K562 (cell line): ENCODE data around the gene THUMPD1. TPM values are rescaled to one million over a fixed set of nuclear protein-coding genes. Genes with fewer than 3 reads are reported as not detected.

Experiments used
- CBFA2T3 ChIP-seq: fragments of 450-650 bp; IDR thresholded peaks from 2 replicates; pipeline ENCODE4 v1.6.1; 2017
- CHCHD3 ChIP-seq: fragments of 250-450 bp; sonication (Bioruptor Pico); IDR thresholded peaks from 2 replicates; pipeline ENCODE4 v2.1.2; 2022; ENCODE audit warnings: mild to moderate bottlenecking
- CSDE1 ChIP-seq, 2 experiments: fragments of 450-650 bp; IDR thresholded peaks; 2 replicates each; pipeline ENCODE4 v1.6.1; 2016; ENCODE audit warnings: mild to moderate bottlenecking in 1 of 2
- GABPA ChIP-seq: fragments of 200-800 bp; sonication (Bioruptor generic); conservative IDR thresholded peaks from 2 replicates; pipeline ENCODE4 v1.6.1; 2016; ENCODE audit warnings: low read depth, missing genetic modification characterization, missing compliant biosample characterization
- KLF16 ChIP-seq: IDR thresholded peaks from 2 replicates; pipeline ENCODE4 v1.6.1; 2016; ENCODE audit warnings: antibody characterized with exemption
- MAFF ChIP-seq: IDR thresholded peaks from 2 replicates; pipeline ENCODE4 v1.6.1; 2012; ENCODE audit warnings: low read length, improper control_type of control experiment
- MCM7 ChIP-seq, 2 experiments: fragments of 450-650 bp; IDR thresholded peaks; 2 replicates each; pipeline ENCODE4 v1.6.1; 2016 to 2018
- MEF2D ChIP-seq: conservative IDR thresholded peaks from 2 replicates; pipeline ENCODE4 v1.6.1; 2016; ENCODE audit warnings: low read depth, missing genetic modification characterization, missing compliant biosample characterization
- PHTF2 ChIP-seq: fragments of 250-450 bp; sonication (Bioruptor Pico); IDR thresholded peaks from 2 replicates; pipeline ENCODE4 v1.5.0; 2021; ENCODE audit warnings: mild to moderate bottlenecking
- POLR2G ChIP-seq: fragments of 200-400 bp; formaldehyde crosslinking; IDR thresholded peaks from 2 replicates; pipeline ENCODE4 v1.6.1; 2017; ENCODE audit warnings: low read depth, mild to moderate bottlenecking, antibody characterized with exemption, low read length, moderate library complexity
- SMARCE1 ChIP-seq: fragments of 450-650 bp; IDR thresholded peaks from 2 replicates; pipeline ENCODE4 v1.7.1; 2016; ENCODE audit warnings: mild to moderate bottlenecking
- TRIM24 ChIP-seq, 2 experiments: fragments of 450-650 bp; IDR thresholded peaks; 2 replicates each; pipeline ENCODE4 v1.6.1; 2016
- YBX1 ChIP-seq: fragments of 450-650 bp; IDR thresholded peaks from 2 replicates; pipeline ENCODE4 v1.7.1; 2016; ENCODE audit warnings: mild to moderate bottlenecking
- ZBTB17 ChIP-seq: fragments of 450-650 bp; formaldehyde crosslinking; IDR thresholded peaks from 2 replicates; pipeline ENCODE4 v1.4.0; 2020; ENCODE audit warnings: mild to moderate bottlenecking
- ZFP30 ChIP-seq: fragments of 250-450 bp; sonication (Bioruptor Pico); IDR thresholded peaks from 2 replicates; pipeline ENCODE4 v1.8.0; 2022; ENCODE audit warnings: moderate library complexity, mild to moderate bottlenecking, inconsistent platforms, borderline replicate concordance
- ZKSCAN1 ChIP-seq: fragments of 150-350 bp; IDR thresholded peaks from 2 replicates; pipeline ENCODE4 v1.6.1; 2016; ENCODE audit warnings: low read depth, low read length
- ZNF197 ChIP-seq: fragments of 200-800 bp; sonication (Bioruptor generic); IDR thresholded peaks from 2 replicates; pipeline ENCODE4 v1.6.1; 2016; ENCODE audit warnings: low read depth, missing genetic modification characterization, missing compliant biosample characterization
- polyA plus RNA-seq, 8 experiments: library from polyadenylated mRNA; depleted of rRNA in 4 of 8; stranded (reverse) in 5 of 8; unstranded in 3 of 8; fragments of >200 nt; fragmentation: Nextera tagmentation in 2 of 8; fragmentation: Illumina TruSeq in 1 of 8; extraction: Ambion mirVana in 2 of 8; extraction: Trizol in 1 of 8; gene quantifications; 2 replicates each; pipeline versions ENCODE4 v1.2.1 to v1.2.3, GENCODE V29; 2011 to 2014; ENCODE audit warnings: inconsistent platforms in 1 of 8, missing spikeins in 1 of 8
- total RNA-seq, 7 experiments: library from RNA; depleted of rRNA in 6 of 7; stranded (reverse); fragments of >200 nt in 6 of 7; fragmentation: Illumina TruSeq in 2 of 7; extraction: Trizol in 2 of 7; gene quantifications; 2 replicates each; pipeline versions ENCODE4 v1.2.1 to v1.2.3, GENCODE V29; 2011 to 2021; ENCODE audit warnings: low replicate concordance in 1 of 7
- TF ChIP-seq, protein P1 (sequence below): fragments of 250-450 bp; sonication (Bioruptor Pico); IDR thresholded peaks from 2 replicates; pipeline ENCODE4 v1.5.0; 2020; ENCODE audit warnings: mild to moderate bottlenecking, borderline replicate concordance
- TF ChIP-seq, protein P2 (sequence below): fragments of 450-650 bp; IDR thresholded peaks from 2 replicates; pipeline ENCODE4 v1.7.1; 2018; ENCODE audit warnings: mild to moderate bottlenecking, low read depth; ENCODE audit not compliant: partially characterized antibody
- TF ChIP-seq, protein P3 (sequence below): IDR thresholded peaks from 2 replicates; pipeline ENCODE4 v1.6.1; 2012; ENCODE audit warnings: low read depth, low read length, improper control_type of control experiment, borderline replicate concordance

Gene THUMPD1
- total and polyA plus RNA-seq, 9 of the 15 experiments (the other 6 are each of a cell fraction or from before 2014, with no cell fraction given) = 37.8 to 101 (median 56.8) TPM

DNA sequence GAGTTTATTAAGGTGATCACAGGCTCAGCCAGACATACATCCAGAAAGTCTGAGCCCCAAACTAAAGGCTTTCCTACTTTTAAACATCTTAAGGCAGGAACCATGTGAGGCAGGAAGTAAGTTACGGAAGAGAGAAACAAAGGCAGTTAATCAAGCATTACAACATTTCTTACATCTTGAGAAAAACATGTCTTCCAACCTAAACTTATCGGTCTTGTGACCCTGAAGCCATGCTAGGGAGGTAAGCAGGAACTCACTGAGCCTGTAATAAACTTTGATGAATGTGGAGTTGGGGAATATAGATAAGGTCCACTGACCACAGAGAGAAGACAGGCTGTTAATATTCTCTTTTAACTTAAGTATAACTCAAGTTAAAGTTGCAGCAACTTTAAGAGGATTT is 18.7 kb upstream of the THUMPD1 start (continued):
- no peak for TF ChIP-seq PHTF2 (CRISPR knock-in tag)
- no peak for TF ChIP-seq CSDE1 (IDR thresholded peaks at IDR 0.05)
- peak; percentile 88; the same call in 1 of the 2 replicates for TF ChIP-seq ZNF197 (CRISPR knock-in tag)
- 0 out of 2 replicates have a peak, but pooled peaks have one; percentile 38 for TF ChIP-seq MEF2D
- peak; percentile 80 for TF ChIP-seq CBFA2T3
- TF ChIP-seq, protein P1, sequence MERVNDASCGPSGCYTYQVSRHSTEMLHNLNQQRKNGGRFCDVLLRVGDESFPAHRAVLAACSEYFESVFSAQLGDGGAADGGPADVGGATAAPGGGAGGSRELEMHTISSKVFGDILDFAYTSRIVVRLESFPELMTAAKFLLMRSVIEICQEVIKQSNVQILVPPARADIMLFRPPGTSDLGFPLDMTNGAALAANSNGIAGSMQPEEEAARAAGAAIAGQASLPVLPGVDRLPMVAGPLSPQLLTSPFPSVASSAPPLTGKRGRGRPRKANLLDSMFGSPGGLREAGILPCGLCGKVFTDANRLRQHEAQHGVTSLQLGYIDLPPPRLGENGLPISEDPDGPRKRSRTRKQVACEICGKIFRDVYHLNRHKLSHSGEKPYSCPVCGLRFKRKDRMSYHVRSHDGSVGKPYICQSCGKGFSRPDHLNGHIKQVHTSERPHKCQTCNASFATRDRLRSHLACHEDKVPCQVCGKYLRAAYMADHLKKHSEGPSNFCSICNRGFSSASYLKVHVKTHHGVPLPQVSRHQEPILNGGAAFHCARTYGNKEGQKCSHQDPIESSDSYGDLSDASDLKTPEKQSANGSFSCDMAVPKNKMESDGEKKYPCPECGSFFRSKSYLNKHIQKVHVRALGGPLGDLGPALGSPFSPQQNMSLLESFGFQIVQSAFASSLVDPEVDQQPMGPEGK (CRISPR knock-in tag) = 0 out of 2 replicates have a peak, but pooled peaks have one; percentile 16
- TF ChIP-seq, protein P2, sequence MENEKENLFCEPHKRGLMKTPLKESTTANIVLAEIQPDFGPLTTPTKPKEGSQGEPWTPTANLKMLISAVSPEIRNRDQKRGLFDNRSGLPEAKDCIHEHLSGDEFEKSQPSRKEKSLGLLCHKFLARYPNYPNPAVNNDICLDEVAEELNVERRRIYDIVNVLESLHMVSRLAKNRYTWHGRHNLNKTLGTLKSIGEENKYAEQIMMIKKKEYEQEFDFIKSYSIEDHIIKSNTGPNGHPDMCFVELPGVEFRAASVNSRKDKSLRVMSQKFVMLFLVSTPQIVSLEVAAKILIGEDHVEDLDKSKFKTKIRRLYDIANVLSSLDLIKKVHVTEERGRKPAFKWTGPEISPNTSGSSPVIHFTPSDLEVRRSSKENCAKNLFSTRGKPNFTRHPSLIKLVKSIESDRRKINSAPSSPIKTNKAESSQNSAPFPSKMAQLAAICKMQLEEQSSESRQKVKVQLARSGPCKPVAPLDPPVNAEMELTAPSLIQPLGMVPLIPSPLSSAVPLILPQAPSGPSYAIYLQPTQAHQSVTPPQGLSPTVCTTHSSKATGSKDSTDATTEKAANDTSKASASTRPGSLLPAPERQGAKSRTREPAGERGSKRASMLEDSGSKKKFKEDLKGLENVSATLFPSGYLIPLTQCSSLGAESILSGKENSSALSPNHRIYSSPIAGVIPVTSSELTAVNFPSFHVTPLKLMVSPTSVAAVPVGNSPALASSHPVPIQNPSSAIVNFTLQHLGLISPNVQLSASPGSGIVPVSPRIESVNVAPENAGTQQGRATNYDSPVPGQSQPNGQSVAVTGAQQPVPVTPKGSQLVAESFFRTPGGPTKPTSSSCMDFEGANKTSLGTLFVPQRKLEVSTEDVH = no peak
- no peak for TF ChIP-seq ZKSCAN1
- TF ChIP-seq, protein P3, sequence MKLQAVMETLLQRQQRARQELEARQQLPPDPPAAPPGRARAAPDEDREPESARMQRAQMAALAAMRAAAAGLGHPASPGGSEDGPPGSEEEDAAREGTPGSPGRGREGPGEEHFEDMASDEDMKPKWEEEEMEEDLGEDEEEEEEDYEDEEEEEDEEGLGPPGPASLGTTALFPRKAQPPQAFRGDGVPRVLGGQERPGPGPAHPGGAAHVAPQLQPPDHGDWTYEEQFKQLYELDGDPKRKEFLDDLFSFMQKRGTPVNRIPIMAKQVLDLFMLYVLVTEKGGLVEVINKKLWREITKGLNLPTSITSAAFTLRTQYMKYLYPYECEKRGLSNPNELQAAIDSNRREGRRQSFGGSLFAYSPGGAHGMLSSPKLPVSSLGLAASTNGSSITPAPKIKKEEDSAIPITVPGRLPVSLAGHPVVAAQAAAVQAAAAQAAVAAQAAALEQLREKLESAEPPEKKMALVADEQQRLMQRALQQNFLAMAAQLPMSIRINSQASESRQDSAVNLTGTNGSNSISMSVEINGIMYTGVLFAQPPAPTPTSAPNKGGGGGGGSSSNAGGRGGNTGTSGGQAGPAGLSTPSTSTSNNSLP = no peak
- TF ChIP-seq MCM7 (IDR thresholded peaks at IDR 0.05) = no peak
- TF ChIP-seq YBX1 = no peak
- TF ChIP-seq GABPA (tag) = peak; percentile 33; the same call in 1 of the 2 replicates
- no peak for TF ChIP-seq CHCHD3
- TF ChIP-seq POLR2G = no peak
- 0 out of 2 replicates have a peak, but pooled peaks have one; percentile 23 for TF ChIP-seq SMARCE1
- peak; percentile 64 for TF ChIP-seq KLF16
- no peak for TF ChIP-seq ZFP30 (CRISPR knock-in tag)
- no peak for TF ChIP-seq MAFF
- peak in 1 of 2 experiments; percentile 48; a peak in 1 of 4 replicates for TF ChIP-seq TRIM24 (IDR thresholded peaks at IDR 0.05)
- TF ChIP-seq ZBTB17 (CRISPR knock-in tag) = peak; percentile 18; the same call in 1 of the 2 replicates
